Measurements from ENCODE around the gene LYL1.
A peak's percentile ranks its signal among the peaks of the same experiment; 100 is the strongest.

Gene LYL1

DNA sequence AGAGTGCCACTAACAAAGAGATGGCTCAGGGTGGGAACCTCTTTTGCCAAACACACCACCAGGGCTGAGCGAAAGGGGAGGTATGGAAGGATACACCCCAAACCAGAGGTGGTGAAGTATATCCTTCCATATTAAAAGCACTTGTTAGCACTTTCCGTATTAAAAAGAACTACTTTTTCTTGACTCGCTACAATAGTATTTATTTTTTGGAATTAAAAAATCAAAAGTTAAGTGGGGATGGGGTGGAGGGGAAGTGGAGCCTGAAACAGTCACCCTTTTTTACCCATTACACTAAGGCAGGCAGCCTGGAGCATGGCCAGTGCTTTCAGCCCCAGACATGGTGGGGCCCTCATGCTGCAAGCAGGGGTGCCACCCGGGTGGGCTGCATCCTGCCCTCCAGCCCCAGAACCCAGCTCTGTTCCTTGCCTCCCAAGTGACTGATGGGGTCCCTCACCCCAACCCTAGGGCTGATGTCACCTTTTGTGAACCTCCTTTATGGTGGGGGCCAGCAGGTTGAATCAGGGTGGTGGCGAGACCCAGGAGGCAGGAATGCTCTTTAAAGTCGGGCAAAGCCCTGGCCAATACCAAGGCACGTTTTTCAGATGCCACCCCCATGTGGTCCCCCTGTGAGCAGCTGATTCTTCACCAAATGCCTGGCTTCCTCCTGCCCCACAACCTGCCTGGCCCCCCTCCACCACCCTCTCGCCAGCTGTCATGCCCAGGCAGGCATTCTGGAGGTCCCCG lies 31.0 kb downstream of the LYL1 start:
- no peak for DNase-seq

DNA sequence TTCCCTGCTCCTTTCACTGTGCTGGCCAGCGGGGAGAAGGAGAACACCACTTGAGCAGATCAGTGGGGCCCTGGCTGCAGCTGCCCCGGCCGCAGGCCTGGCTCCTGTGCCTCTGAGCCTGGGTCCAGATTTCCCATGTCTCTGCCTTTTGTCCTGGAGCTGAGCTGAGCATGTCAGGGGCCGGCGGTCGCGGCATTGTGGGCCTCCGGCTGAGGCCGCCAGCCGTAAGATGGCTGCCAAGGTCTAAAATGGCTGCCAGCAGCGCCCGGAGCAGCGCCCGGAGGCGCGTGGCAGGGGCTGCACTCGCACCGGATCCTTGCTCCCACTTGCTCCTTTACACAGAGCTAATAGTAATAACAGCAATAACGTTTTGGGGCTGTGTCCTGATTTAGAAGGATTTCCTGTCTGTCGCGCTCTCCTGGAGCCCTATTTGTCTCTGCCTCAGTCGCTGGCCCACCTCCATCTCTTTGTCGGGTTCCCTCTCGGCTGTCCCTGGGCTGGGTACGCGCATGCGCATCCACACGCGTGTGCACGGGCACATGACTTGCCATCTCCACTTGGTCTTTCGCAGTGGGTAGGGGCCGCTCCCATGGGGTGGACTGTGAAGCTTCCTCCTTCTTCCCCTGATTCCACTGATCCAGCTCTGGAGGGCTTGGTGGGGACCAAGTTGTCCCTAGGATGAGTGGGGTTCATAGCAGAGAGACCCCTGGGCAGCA lies 32.1 kb downstream of the LYL1 start:
- DNase-seq = no peak

DNA sequence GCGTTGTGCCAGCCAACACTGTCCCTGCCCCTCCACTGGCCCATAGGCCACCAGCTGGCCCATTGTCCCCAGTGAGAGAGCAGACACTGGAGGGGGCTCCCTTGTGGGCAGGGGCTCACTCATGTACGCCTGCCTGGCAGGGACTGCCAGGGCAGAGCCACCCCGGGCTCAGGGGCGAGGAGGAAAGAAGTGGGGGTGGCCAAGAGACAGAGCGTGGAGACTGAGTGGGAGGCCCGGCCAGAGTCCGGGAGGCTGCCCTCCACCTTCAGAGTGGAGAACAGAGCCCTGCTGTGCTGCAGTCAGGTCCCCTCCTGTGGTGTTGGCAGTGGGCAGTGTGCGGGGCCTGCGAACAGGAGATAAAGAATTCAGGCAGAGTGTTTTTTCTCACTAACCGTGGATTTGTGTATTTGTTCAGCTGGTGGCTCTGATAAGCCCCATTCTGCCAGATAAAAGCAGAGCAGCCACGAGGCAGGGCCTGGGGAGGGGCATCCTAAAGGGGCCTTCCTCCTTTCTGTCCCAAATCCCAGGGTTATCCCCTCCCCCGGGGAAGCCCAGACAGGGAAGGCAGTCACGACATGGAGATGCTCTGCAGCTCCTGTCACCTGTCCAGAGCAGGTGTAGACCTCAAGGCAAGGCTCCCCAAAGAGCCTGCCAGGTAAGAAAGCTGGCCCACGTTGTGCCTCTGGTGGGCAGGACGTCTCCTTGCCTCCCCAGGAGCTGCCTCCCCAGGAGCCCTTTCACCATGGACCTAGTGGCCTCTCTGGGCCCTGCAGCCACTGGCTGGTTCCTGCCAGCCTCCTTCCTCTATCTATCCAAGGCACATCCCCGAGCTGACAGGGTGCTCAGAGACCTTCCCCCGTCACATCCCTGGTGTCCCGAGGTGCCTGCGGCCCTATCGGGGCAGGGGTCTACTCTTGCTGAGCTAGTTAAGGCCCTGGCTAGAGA lies 33.0 kb downstream of the LYL1 start:
- DNase-seq = no peak

DNA sequence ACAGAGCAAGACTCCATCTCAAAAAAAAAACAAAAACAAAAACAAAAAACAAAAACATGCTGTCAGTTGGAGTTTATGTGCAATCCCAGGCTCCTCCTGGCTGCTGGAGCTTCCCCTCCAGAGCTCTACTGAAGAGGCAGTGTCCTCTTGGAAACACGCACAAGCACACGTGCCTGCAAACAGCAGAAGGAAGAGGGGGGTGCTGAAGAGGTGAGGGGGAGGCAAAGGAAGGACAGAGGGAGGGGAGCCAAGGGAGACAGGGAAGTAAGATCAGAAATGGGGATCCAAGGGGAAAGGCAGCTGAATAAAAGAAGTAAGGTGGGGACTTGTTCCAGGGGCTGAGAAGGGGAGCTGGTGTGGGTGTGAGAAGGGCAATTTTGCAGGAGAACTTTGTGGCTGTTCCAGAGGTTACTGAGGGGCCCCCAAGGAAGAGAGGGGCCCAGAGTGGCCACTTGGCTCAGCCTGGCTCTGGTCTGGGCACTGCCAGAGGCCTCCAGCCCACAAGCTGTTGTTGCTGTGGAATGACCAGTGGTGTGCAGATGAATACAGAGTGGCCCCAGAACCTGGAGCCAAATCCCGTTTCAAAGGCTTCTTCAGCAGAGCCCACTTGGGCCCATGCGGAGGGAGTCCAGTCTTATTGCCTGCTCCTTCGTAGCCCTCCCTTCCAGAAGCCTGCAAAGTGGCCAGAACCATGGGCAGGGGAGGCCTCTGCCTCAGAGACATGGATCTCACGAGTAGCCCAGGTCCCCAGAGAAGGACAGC lies 34.4 kb downstream of the LYL1 start:
- DNase-seq = no peak

DNA sequence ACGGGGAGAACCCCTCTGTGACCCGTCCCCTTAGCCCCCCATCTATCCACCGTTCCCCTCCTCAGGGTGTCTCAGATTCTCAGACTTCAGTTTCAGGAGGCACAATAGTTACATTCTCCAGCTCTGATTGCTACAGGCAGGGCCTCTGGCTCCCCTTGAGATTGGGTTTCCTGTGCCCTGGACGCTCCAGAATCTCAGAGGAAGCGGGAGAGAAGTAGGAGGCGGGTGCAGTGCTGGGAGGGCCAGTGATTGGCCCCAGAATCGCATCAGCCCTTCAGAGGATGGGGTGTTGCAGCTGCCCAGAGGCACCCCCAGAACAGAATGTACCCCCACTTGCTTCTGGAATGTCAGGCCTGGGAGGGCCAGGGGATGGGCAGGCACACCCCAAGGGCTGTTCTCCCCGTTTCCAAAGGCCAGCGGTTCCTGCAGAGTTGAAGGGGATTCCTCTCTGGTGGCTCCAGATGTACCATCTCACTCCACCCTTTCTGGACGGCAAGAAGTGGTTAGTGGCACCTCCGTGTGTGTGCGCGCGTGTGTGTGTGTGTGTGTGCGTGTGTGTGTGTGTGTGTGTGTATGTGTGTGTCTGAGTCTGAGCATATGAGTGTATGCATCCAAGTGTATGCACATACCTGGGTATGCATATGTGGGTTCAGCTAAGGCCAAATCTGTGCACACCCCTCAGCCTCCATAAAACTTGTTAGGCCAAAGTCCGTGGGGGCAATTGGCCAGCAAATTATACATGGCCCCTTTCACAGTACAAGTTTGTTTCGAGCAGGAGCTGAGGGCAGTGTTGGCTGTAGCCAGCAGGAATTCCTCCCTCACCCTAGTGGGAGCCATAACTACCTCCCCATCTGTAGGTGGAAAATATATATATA lies 35.5 kb downstream of the LYL1 start:
- DNase-seq = no peak

DNA sequence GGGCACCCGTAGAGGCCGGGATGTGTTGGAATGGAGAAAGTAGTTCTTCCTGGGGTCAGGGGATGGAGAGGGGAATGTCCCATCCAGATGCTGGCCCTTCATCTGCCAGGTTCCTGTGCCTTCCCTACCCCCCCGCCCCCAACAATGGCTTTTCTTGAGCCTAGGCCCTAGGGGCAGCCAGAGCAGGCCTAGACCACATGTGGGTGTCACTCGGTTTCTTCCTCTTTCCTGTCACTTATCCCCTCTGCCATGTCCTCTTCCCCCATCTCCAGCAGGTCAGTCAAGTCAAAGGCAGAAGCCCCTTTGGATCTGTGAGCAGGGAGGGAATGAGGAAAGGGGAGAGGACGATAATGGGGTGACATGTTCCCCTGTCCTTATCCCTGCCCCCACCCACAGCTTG lies 36.4 kb downstream of the LYL1 start:
- DNase-seq = no peak

DNA sequence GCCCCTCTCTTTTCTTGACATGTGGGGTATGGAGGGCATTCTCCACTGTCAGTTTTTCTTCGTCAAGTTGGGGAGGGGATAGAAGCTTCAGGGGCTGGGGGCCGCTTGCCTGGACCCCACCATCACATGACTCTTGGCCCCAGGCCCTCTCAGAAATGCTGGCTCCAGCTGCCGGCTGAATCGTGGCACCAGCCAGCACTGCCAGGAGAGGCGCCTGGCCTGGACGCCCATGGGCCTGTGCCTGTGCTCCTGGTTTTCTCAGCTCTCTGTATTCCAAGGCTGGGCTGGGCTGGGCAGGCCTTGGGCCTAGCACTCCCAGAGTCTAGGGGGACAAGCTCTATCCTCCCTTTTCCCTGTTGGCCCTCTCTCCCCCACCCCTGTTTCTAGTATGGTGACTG lies 38.6 kb downstream of the LYL1 start:
- no peak for DNase-seq

DNA sequence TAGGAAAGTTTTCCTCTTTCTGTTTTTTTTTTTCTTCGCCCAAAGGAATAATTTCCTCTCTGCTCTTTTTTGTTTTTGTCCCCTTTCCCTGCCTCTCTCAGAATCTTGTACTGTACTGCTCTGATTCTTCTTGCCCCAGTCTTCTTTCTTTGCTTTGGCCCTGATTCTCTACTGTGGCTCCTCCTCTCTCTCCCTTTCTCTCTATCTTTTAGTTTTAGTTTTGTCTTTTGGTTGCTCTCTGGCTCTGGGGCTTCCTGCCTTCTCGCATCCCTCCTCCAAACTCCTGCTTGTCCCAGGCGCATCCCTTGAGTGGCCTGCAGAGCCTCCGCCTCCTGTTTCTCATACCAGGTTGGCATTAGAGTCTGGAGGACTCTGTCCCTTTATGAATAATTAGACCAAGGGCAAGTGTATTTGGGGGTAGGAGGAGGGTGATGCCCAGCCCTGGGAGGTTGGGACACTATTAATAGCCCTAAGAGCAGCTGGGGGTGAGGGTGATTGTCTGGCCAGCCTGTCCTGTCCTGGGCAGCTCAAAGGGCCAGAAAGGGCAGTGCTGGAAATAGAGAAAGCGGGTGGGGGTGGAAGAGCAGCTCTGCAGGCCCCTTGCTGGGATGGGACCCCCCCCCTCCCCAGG lies 39.1 kb downstream of the LYL1 start:
- no peak for DNase-seq

DNA sequence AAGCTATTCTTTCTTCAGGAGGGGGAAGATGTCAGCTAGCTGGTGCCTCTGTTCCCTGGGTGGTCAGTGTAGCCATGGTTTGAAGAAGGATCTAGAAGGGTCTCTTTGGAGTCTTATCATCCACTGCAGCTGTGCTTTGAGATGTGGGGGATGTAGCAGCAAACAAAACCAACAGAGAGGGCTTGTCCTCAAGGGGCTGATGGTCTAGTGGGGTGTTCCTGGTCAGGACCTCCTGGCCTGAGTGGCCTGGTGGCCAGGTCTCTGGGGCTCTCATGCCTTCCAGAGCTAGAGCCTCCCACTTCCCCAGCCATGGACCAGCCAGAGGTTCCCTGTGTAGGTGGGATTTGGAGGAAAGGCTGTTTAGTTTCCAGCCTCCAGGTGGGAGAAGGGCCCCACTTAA lies 40.3 kb downstream of the LYL1 start:
- no peak for DNase-seq

DNA sequence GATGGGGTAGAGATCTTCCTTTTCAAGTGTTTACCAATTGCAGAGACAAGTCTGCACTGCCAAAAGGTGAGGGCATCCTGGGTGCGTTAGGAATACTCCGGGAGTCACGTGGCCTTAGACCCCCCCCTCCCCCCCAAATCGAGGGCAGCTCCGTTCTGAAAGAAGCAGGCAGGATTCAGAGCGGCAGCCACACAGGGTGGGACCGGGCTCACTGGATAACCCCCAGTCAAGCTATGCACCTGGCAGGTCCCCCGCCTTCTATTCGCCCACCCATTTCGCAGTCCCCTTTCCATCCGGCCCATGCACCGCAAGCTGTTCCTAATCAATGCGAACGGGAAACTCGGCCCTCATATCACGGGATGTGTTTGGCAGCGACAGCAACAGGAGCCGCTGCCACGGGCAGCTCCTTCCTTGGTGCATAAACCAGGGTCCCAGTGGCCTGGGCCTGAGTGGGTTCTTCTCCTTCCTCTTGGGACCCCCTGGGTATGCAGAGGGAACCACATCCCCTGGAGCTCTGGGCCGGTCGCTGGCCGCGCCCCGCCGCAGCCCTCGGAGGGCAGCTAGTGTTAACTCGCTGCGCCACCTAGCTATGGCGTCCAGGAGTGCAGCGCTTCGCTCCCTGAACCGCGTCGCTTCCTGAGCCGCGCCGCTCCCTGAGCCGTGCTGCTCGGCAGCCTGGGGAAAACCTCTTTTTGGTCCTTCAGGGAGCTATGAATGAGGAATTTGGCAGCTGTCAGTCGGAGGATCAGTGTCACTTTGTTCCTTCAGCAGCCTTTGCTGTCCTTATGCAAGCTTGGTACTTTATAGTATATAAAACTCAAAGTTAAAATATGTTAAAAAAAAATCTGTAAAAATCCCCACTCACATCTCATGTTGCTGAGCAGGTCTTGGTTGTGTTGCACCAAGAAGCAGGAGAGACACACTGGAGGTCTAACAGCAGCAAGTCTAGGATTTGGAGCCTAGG lies 41.4 kb downstream of the LYL1 start:
- DNase-seq = peak; percentile 77

DNA sequence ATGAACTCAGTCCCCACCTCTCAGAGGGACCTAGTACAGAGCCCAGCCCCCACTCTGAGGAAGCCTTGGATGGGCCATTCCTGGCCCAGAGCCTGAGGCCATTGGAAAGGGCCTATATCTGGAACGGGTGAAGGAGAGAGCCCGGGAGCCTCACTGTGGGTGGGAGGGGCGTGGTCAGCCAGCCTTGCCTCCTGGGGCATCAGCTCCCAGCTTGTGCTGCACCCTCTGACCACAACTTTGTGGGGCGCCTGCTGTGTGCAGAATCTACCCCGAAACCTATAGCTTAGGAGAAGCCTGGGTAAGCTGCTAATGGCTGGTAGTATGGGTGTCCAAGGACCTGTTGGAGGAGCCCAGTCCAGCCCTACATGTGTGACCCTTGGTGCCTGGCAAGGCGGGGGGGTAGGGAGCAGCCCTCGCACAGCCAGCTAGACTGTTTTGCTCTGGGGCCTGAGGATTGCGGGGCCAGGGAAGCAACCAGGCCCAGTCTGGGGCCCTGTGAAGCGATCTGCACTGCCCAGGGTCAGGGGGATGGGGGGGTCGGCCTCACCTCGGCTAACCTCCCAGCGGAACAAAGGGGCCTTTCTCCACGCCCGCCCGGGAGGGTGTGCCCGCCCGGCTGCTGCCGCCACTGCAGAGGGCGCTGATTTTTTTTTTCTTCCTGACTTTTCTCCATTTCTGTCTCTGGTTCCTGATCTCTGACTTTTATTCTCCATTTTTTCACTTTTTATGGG lies 42.3 kb downstream of the LYL1 start:
- no peak for DNase-seq

DNA sequence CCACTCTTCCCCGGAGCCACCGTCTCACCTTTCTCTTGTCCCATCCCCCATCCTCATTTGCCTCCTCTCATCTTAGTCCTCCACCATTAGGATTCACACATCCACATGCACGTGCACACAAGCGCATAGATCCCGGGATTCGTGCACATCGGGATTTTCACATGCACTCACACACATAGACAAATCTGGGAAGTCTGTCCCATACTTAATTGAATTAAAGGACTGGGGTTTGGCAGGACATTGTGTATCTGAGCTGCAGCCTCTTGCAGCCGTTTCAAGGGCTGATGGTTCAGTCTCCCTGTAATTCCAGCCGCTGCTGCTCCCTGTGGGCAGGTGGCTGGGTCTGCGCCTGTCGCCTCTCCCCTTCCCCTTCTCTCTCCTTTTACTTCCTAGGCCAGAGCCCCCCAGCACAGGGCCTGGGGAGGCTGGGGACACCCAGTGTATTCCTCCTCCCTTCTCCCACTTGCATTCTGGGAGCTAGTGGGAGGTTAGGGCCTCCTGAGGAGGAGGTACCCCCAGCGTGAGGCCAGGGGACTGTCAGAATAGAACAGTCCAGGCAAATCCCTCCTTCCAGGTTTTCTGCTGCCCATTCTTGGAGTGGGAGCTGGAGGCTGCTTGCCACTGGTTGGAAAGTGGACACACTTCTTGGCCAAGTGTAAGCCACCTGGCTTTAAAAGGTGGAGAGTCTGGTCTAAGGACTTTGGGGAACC lies 43.6 kb downstream of the LYL1 start:
- no peak for DNase-seq

DNA sequence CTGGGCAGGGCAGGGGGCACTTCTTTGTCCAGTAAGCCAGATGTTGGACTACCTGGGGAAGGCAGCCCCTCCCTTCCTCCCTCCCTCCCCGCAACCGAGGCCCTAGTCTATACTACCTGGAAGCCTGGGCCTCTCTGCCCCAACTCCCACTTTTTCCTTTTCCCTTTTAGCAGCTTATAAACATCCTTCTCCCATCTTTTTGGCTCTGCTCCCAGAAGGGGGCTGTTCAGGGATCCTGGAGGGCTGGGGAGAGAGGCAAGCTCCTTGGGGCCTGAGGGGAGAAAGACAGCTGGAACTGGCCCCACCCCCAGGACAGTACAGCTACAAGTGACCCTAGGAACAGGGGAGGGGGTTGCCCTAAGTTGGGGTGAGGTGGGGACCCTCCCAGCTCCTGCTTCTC lies 44.9 kb downstream of the LYL1 start:
- no peak for DNase-seq

DNA sequence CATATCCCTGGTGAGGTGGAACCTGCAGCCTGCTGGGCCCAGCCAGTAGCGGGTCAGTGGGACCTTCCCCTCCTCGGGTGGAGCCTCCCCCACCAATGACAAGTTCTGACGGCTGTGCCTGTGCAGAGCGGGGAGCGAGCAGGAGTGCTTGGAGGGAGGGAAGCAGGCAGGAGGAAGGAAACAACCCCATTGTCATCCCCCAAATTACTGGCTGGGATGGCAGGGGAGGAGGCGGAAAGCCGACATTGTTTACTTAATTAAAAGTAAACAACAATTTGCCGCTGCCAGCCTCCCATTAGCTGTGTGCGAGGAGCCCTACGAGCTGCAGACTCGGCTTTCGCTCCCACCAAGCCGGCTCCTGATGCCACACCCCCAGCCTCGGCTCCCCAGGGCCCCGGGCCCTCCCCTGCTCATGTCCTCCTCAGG lies 45.5 kb downstream of the LYL1 start:
- DNase-seq = no peak

DNA sequence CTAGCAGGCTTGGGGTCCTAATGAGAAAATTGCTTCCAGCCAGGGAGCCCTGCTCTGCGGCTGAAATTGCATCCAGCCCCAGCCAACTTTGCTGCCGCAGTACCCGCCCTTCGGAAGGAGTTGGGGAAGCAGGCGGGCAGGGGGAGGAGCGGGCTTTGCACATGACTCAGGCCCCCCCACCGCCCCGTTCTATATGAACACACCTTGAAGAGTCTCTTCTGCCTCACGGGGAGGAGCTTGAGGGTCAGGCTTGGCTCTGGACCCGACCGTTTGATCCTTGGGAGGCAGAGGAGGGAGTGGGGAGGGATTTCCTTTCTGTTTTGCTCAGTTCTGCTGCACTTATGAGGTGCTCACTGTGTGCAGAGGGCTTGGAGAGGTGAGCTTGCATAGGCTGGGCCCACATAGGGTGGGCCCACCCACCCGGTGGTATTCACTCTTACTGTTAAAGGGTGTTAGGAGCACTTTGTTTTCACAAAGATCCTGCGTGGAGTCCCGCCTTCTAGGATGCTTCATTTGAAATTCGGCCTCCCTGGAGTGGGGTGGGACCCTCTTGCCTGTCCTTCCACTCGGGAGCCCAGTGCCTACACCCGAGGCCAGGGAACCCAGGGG lies 46.5 kb downstream of the LYL1 start:
- DNase-seq = no peak

DNA sequence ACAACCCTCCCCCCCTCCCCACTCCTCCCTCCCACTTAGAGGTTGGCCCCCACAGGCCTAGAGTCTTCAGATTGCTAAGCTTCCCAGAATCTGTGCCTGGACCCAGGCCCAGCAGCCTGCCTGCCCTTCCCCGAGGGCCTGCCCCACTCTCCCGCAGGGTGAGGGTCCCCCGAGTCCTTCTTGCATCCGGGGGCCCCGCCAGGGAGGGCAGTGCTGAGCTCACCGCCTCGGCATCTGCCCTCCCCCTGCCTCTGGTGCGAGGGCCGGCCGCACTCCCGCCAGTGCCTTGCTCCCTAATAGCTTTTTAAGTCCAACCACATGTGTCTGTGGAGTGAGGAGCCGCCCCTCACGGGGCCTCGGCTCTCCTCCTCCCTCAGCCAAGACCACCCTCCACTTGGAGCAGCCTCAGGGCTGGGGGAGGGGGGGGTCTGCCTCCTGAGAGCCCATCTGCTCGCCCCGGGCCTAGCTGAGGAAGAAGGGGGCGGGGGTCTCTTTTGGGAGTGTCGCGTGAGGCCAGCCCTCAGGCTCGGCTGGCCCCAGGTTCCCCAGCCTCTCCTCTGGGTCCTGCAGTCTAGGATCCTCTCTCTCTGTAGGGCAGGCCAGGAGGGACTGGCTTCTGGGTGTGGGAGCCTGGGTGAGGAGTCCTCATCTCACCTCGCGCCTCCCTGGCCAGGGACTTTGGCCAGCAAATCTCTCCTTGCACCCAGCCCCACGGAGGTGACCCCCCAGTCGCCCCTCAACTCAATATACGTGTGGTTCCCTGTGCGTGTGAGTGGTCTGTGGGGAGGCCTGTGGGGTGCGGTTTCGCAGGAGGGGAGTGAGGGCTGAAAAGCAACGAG lies 47.2 kb downstream of the LYL1 start:
- no peak for DNase-seq

DNA sequence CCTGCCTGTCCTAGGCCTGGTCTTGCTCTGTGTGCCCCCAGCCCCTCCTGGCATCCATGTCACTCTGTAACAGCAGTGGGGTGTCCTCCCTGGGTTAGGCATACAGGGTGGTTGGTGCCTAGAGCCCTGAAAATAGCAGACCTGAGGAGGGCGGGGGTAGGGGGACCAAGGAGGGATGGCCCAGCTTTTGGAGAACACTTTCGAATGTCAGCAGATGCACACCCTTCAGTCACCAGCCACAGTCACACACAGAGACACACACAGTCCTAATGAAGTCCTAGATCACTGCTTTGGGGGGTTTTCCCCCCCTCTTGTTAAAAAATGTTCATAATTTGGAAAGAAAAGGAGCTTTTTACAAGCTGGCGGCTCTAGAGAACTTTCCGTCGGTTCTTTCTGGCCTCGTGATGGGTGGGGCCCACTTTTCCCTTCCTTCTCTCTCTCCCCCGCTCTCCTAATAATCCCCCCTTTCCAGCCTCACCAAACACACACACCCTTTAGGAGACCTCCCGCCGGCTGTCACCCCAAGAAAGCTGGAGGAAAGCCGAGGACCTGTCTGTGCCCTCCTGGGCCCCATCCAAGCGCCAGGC lies 47.9 kb downstream of the LYL1 start:
- DNase-seq = no peak
